ENCODE measurements around the gene COMTD1. TPM values are rescaled to one million over a fixed set of nuclear protein-coding genes. Genes with fewer than 3 reads are reported as not detected.

The COMTD1 gene
- polyA plus RNA-seq, 1 of the 3 experiments (the other 2 are of a cell fraction) = 7.6 TPM

DNA sequence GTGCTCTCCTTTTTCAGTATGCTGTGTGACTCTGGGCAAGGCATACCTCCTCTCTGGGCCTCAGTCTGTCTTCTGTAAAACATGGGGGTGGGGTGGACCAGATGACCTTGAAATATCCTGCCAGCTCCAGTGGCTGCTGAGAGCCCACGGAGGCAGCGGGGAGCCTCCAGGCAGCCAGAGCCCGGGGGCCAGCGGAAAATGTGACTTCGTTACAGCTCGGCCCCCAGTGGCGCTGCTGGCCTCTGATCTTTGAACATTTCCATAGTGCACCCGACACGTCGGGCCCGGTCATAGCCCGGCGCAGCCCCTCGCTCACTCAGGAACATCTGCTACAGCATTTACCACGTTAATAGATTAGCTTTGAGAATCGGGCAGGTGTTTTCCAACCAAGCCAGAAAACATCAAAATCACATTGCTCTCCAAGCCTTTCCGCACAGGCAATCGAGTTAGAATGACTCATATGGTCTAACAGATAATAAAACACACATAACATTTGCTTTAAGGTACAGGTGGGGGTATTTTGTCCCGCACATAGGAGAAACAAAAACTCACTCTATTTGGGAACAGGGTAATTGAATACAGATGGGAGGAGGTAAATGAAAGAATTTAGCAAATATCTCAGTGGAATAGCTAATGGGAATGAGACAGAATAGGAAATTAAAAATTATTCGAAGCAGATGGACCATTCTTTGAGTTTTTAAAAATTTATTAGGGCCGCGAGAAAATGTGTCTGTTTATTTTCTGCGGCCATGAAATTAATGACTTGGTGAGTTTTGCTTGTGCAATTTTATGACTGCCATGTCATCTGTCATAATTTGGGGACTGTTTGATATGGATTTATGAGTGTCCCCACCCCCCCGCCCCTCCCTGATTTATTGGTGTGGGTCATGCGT is 26.3 kb upstream of the COMTD1 start:
- Histone ChIP-seq H3F3A (replicated peaks; ENCODE audit: insufficient read depth) (no peaks in the 10 kb centered on the region), H3K4me2 (no peak overlapping the region), H3K9me2 (no peaks in the 10 kb centered on the region), H3K9ac (no peak overlapping the region), H3K79me2 (ENCODE audit: insufficient read depth) (no peaks in the 10 kb centered on the region), H3K27me3 (ENCODE audit: insufficient read depth) (no peaks in the 10 kb centered on the region), H3K36me3 (replicated peaks in 1 of 2; ENCODE audit: control insufficient read depth in 1 of 2, insufficient read depth in 2 of 2, low read length in 1 of 2) (no peaks in the 10 kb centered on the region), H3K27ac (ENCODE audit: low read depth in 2 of 2, low read length in 1 of 2) (peak overlapping the region in 1 of 2 experiments; percentile 29; a peak in 1 of 4 replicates), H3K4me3 (ENCODE audit: low read depth in 2 of 2, low read length in 1 of 2) (no peak overlapping the region), H3K4me1 (ENCODE audit: control insufficient read depth in 1 of 2, insufficient read depth in 2 of 2, low read depth in 1 of 2, low read length in 1 of 2) (peaks cover 0 to 14% of the 10 kb centered on the region in 2 experiments; a peak in 2 of 4 replicates), H3K9me3 (no peaks in the 10 kb centered on the region), H4K20me1 (ENCODE audit: insufficient read depth) (no peaks in the 10 kb centered on the region), H2AFZ (ENCODE audit: low read depth) (no peak overlapping the region)
- DNase-seq = peak; percentile 66
- POLR2A ChIA-PET = no interaction called here
- 24% methylated on average over 23 of the region's 25 CpGs for whole genome bisulfite sequencing (ENCODE audit: low lambda C conversion rate)
- CTCF ChIA-PET = interaction anchor here (0.6 to 2.7 kb wide), 4 partner anchors 21 to 700 kb away, joined by 3 to 8 read pairs (median 4); partner anchors contain the start of gene COMTD1
- no peak for TF ChIP-seq FOXJ3 (CRISPR knock-in tag; IDR thresholded peaks at IDR 0.05)
- 0 out of 2 replicates have a peak, but pooled peaks have one; percentile 11 for TF ChIP-seq TCF12 (IDR thresholded peaks at IDR 0.05)
- TF ChIP-seq NRF1 (IDR thresholded peaks at IDR 0.05; ENCODE audit: low read depth, low read length) = no peak
- TF ChIP-seq USF1 (IDR thresholded peaks at IDR 0.05; ENCODE audit: borderline replicate concordance, low read depth) = no peak
- no peak for TF ChIP-seq EP300 (IDR thresholded peaks at IDR 0.05; ENCODE audit: borderline replicate concordance in 1 of 2, low read depth in 1 of 2, low read length in 1 of 2)
- TF ChIP-seq RCOR1 (IDR thresholded peaks at IDR 0.05; ENCODE audit: low read length) = no peak

DNA sequence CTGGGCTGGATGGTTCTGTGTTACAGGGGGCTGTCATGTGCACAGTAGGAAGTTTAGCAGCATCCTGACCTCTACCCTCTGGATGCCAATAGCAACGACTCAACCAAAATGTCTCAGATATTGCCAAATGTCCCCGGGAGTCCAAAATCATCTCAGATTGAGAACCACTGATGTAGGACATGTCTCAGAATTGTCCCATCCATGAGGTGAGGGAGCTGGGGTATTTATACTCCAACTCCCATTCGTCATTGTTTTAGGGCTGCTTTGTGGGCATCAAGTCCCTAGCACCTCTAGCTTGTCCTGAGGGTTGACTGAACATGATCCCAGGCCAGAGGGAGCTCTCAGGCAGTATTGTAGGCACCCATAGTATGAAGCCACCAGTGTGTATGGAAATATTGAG is 25.2 kb upstream of the COMTD1 start:
- Histone ChIP-seq H3K4me1 (ENCODE audit: control insufficient read depth in 1 of 2, insufficient read depth in 2 of 2, low read depth in 1 of 2, low read length in 1 of 2) (peaks cover 0 to 14% of the 10 kb centered on the region in 2 experiments; a peak in 2 of 4 replicates), H3K27me3 (ENCODE audit: insufficient read depth) (no peaks in the 10 kb centered on the region), H3K27ac (ENCODE audit: low read depth in 2 of 2, low read length in 1 of 2) (no peak overlapping the region), H3K9me3 (no peaks in the 10 kb centered on the region), H4K20me1 (ENCODE audit: insufficient read depth) (no peaks in the 10 kb centered on the region), H3K36me3 (replicated peaks in 1 of 2; ENCODE audit: control insufficient read depth in 1 of 2, insufficient read depth in 2 of 2, low read length in 1 of 2) (no peaks in the 10 kb centered on the region), H3K4me2 (no peak overlapping the region), H2AFZ (ENCODE audit: low read depth) (no peak overlapping the region), H3F3A (replicated peaks; ENCODE audit: insufficient read depth) (no peaks in the 10 kb centered on the region), H3K4me3 (ENCODE audit: low read depth in 2 of 2, low read length in 1 of 2) (no peak overlapping the region), H3K79me2 (ENCODE audit: insufficient read depth) (no peaks in the 10 kb centered on the region), H3K9ac (no peak overlapping the region), H3K9me2 (no peaks in the 10 kb centered on the region)
- CTCF ChIA-PET = interaction anchor here (1.3 to 2.7 kb wide), 4 partner anchors 20 to 25 kb away, joined by 4 to 8 read pairs (median 4); partner anchors contain the start of gene COMTD1
- POLR2A ChIA-PET = no interaction called here
- WGBS (ENCODE audit: low lambda C conversion rate) = 53% methylated on average over 3 of the region's 3 CpGs
- no peak for DNase-seq
- no peak for TF ChIP-seq FOXJ3 (CRISPR knock-in tag; IDR thresholded peaks at IDR 0.05)
- TF ChIP-seq TEAD4 (IDR thresholded peaks at IDR 0.05; ENCODE audit: borderline replicate concordance, insufficient read depth) = no peak
- no peak for TF ChIP-seq YY1 (IDR thresholded peaks at IDR 0.05; ENCODE audit: low read depth)
- no peak for TF ChIP-seq RCOR1 (IDR thresholded peaks at IDR 0.05; ENCODE audit: low read length)
- no peak for TF ChIP-seq CHD2 (IDR thresholded peaks at IDR 0.05; ENCODE audit: low read length, partially characterized antibody)
- no peak for TF ChIP-seq EZH2phosphoT487 (IDR thresholded peaks at IDR 0.05; ENCODE audit: borderline replicate concordance, low read depth)
- TF ChIP-seq USF2 (IDR thresholded peaks at IDR 0.05; ENCODE audit: borderline replicate concordance, low read depth, low read length) = no peak
- TF ChIP-seq USF1 (IDR thresholded peaks at IDR 0.05; ENCODE audit: borderline replicate concordance, low read depth) = no peak
- TF ChIP-seq MXI1 (IDR thresholded peaks at IDR 0.05; ENCODE audit: low read depth, low read length) = no peak
- TF ChIP-seq FOXM1 (IDR thresholded peaks at IDR 0.05; ENCODE audit: low read depth) = no peak
- TF ChIP-seq, protein P1, sequence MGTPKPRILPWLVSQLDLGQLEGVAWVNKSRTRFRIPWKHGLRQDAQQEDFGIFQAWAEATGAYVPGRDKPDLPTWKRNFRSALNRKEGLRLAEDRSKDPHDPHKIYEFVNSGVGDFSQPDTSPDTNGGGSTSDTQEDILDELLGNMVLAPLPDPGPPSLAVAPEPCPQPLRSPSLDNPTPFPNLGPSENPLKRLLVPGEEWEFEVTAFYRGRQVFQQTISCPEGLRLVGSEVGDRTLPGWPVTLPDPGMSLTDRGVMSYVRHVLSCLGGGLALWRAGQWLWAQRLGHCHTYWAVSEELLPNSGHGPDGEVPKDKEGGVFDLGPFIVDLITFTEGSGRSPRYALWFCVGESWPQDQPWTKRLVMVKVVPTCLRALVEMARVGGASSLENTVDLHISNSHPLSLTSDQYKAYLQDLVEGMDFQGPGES (IDR thresholded peaks at IDR 0.05; ENCODE audit: low read depth, low read length) = no peak

Measured in SK-N-SH (cell line).